ENCODE measurements around the gene AHRR. TPM values are rescaled to one million over a fixed set of nuclear protein-coding genes. Genes with fewer than 3 reads are reported as not detected.
"Not testable (repeated sequence)": the region's sequence is repeated elsewhere in the genome, so short reads cannot be mapped to it uniquely, and the experiment has no call there.

The AHRR gene
- polyA plus RNA-seq, 10 donors = 0.98 to 6.1 (median 2.4) TPM

GRCh38 chr5:395156-395920 is 73.8 kb downstream of the AHRR start:
- peak; percentile 32 to 78 (median 40) for DNase-seq

- DNase-seq = no peak
Measured at GRCh38 chr5:395921-396530, 74.5 kb downstream of the AHRR start.

DNA sequence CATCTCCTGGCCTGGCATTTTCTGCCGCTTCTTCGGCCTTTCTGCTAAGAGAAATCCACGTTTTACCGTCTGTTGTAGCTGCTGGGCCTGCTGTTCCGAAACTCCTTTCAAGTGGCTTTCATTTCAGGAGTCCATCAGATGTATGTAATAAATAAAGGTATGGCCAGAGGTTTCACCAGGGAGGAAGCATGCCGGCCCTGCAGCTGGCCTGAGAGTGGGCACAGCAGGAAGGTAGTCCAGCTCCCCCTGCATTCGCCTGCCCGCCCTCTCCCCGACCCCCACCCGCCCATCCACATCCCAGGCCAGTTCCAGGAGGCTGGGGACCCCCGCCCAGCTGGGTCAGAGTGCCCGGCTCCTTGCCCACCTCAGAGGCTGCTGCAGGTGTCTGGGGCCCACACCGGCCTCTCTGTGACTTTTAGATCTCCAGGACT is 75.0 kb downstream of the AHRR start:
- DNase-seq = no peak

DNA sequence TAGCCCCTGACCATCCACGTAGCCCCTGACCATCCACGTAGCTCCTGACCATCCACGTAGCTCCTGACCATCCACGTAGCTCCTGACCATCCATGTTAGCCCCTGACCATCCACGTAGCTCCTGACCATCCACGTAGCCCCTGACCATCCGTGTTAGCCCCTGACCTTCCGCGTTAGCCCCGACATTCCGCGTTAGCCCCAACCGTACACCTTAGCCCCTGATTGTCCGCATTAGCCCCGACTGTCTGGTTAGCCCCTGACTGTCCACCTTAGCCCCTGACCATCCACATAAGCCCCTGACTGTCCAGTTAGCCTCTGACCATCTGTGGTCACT is 76.6 kb downstream of the AHRR start:
- DNase-seq = not testable (repeated sequence)

DNA sequence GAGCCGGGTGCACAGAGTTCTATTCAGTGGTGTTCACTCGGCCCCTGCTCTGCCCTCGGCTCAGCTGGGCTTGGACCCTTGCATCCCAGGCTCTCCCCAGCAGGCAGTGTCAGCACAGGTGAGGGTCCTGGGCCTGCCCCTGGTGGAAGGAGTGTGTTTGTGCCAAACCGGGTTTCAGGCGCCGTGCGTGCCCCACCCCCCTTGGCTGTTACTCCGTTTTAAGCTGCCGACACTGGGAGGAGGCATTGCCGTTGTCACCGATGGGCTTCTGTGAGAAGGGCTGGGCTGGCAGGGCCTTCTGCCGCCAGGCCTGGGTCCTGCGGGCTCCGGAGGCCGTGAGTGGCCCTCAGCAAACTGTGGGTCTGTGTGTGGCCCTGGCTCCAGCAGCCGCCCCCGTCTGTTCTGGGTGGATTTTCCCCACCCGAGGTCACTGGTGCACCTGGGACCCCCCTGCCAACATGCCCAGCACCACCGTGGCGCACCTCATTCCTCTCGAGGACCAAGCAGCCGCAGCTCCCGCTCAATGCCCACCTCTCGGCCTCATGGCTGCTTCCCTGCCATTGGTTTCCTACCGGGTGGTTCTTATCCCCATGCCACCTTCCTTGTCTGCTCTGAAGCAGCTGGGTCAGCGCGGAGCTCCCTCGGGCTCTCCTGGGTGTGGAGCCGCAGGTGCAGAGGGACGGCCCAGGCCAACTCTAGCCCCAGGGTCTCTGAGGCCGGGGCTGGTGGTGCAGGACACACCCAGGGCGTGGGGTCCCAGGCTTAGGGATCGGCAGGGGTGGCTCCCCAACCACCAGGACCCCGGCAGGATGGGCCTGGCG is 77.2 kb downstream of the AHRR start:
- no peak for DNase-seq

DNA sequence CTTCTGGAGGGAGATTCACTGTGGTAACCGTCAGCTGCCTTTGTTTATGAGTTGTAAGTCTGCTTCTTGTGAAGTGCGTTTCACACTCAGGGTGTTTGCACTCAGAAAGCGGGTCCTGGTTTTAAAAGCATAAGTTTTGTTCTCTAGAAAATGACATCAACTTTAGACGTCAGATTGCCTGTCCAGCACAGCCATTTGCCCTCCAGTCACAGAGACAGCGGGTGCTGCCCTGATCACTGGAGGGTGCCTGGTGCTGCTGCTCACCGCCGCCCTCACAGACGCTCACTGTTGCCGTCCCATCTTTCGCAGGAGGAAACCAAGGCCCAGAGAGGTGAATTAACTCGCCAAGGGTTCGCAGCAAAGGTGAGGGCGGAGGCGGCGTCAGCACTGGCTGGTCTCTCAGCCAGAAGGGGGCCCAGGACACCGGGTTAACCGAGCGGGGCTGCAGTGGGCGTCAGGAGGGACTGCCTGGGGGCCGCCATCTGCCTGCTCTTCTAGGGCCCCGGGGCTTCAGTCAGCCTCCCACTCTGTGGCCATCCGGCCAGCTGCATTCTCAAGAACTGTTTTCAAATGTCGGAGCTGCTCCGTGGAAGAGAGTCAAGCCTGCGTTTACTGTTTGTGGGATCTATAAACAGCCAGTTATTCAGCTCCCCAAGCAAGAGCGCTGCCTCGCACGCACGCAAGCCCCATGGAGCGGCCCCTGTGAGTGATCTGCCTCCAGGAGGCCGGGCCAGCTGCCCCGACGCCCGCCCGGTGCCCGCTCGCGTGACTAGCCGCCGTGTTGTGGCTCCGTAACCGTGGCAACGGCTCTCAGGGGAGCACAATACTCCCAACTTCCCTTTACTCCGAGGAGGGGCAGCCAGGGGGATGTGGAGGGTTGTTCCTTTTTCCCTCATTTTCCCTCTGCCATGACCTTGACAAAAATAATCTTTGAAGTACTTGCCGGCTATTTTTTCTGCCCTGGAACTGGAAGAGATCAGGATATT is 78.1 kb downstream of the AHRR start:
- peak; percentile 89 to 95 (median 95) for DNase-seq

DNA sequence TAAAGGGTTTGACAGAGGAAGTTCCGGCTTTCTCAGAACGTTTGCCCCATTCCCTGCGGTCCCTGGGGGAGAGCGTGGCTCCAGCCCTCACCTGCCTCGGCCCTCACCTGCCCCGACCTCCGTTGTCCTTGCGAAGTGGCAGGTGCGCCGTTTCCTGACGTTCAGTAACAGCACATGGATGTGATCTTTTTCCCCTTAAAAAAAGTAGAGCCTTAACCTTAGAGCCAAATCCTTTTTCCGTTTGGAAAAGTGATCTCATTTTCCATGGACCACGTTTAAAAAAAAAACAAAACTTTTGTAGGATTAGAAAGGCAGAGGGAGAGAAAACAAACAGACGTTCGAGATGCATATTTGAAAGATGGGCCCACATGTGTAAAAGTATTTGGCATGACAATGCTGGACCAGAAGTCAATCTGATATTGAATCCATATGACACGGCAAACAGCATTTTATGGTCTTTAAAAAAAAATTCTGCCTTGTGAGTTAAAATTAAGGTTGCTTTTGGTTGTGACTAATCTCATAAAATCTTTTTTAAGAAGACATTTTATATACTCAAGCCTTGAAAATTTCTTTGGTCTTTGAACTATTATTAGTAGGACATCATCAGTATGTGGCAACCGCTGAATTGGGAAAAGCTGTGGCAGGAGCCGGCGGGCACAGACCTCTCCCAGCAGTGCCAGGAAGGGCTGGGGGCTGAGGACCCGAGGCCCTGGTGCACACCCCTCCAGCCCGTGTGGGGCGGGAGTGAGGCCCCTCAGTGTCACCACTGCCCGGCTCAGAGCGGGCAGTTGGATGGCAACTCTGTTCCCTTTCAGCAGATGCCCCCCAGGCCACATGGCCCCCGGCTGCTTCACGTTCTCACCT is 79.0 kb downstream of the AHRR start:
- peak; percentile 76 to 90 (median 88) for DNase-seq

DNA sequence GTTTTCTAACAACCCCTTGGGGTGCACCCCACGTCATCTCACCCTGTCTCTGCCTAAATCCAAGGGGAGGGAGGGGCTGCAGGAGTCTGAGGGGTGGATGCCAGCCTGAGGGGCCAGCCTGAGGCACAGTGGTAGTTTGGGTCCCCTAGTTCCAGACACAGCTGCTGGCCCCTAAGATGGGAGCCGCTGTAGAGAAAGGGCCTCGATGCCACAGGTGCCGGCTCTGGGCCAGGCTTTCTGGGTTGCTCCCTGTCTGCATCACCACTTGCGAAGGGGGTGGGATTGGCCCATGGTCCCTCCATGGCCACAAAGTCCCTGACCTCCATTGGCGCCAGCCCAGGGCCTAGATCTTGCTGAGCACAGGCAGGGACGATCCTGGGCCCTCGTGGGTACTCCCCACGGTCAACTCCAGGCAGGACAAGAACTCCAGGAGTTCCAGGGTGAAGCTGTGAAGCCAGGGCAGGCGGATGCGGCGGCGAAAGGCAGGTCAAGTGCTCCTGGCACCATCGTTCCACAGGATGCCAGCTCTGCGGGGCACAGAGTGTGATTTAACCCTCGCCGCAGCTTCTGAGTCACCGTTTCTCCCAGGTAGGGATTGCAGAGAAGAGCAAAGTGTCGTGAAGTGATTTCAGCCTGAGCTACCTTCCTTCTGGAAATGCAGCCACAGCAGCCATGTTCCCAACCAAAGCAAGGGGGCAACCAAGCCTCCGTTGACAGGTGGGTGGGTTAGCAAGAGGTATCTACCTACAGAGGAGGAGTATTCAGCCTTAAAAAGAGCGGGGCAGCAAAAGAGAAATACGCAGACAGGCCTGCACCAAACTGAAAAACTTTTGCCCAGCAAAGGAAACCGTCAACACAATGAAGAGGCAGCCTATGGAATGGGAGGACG is 79.9 kb downstream of the AHRR start:
- peak in 1 of 3 donors; percentile 22 for DNase-seq

DNA sequence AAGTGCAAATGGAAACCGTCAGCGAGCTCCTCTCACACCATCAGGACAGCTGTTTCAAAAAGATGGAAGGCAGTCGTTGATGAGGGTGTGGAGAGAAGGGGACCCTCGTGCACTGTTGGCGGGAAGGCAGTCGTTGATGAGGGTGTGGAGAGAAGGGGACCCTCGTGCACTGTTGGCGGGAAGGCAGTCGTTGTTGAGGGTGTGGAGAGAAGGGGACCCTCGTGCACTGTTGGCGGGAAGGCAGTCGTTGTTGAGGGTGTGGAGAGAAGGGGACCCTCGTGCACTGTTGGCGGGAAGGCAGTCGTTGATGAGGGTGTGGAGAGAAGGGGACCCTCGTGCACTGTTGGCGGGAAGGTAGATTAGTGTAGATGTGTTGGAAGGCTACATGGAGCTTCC is 80.7 kb downstream of the AHRR start:
- DNase-seq = not testable (repeated sequence)

DNA sequence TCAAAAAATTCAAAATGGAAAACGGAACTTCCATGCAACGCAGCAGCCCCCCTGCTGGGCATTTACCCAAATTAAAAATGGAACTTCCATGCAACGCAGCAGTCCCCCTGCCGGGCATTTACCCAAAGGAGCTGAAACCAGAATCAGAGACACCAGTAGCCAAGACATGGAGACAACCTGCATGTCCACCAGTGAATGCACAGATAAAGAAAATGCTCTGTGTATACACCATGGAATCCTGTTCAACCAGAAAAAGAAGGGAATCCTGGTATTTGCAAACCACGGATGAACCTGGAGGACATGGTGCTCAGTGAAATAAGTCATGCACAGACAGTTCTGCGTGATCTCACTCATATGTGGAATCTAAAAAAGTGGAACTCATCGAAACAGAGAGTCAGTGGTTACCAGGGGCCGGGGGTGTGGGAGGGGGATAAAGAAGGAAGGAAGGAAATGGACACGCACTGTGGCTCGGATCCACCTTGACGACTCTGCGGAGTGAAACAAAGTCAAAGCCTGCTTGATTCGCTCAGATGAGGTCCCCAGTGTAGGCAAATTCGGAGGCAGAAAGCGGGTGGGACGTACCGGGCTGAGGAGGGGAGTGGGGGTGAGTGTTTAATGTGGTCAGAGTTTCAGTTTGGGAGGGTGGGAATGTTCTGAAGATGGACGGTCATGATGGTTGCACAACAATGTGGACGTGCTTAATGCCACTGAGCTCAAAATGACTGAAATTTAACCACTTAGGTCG is 81.3 kb downstream of the AHRR start:
- DNase-seq = no peak

DNA sequence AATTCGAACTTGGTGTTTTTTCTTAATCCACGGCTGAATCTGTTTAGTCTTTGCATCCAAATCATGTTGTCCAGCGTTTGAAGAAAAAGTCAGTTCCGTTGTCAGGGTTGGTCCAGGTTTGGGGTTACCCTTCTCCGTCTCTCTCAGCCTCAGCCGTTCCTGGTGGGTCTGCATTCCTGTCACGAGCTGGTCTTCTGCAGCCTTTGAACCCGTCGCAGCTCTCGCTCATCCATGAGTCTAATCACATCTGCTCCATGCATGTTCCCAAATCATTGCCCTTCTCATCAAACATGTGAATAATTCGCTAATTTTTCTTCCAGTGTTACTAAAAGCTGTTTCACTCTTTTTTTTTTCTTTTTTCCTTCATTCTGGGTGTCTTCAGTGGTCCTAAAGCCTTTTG is 82.5 kb downstream of the AHRR start:
- no peak for DNase-seq

GRCh38 chr5:404666-405241 is 83.2 kb downstream of the AHRR start:
- DNase-seq = no peak

GRCh38 chr5:405421-405820 is 83.9 kb downstream of the AHRR start:
- no peak for DNase-seq

DNA sequence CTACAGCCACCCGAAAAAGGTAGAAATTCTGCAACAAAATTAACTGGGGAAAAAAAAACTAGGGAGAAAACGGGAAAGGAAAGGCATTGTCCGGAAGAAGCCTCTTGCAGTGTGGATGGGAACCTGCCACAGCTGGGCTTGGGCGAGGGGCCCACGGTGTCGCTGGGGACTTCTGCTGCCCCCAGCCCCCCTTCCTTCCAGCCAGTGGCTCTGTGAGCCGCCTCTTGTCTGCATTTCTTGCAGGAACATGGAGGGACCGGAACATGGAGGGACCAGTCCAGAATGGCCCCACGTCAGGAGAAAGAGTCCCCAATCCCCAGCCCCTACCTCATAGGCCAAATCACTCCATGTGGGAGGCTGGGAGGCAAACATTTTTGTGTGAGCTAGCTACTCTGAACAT is 84.5 kb downstream of the AHRR start:
- DNase-seq = no peak

- no peak for DNase-seq
Measured at GRCh38 chr5:407051-407450, 85.5 kb downstream of the AHRR start.

DNA sequence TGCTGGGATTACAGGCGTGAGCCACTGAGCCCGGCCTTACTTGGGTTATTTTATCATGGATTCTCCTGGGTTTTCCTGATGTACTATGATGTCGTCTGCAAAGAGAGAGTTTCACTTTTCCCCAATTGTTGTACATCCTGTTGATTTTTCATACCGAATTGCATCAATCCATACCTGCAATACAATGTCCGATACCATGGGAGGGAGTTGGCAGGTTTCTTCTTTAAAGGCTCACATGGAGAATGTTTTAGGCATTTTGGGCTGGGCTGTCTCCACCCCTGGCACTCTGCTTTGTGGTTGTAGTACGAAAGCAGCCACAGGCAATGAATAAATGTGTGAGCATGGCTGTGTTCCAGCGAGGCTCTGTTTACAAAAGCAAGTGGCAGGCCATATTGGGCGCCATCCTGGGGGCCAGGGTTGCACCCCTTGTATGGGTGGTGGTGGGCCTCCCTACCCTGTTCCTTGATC is 86.3 kb downstream of the AHRR start:
- no peak for DNase-seq

DNA sequence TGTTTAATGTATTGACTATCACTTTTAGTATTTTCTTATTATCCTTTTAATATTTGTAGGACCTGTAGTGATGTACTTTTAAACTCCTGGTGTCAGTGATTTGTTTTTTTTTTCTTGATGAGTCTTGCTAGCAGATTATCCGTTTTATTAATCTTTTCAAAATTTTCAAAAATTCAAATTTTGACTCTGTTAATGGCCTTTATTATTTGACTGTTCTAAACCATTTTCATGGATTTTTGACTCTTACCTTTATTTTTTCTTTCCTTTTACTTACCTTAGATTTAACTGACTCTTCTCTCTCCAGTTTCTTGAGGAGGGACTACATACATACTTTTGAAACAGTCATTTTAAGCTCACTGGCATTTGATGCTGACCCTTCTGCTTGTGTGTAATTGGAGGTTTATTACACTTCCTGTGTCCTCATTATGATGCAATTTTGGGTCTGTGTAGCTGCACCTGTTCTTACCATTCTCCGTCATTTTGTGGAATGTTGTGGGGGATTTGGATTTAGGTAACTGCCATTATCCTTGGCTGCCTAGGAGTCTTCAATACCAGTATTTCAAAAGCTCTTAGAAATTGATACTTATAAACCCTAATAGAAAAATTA is 89.5 kb downstream of the AHRR start:
- no peak for DNase-seq

DNA sequence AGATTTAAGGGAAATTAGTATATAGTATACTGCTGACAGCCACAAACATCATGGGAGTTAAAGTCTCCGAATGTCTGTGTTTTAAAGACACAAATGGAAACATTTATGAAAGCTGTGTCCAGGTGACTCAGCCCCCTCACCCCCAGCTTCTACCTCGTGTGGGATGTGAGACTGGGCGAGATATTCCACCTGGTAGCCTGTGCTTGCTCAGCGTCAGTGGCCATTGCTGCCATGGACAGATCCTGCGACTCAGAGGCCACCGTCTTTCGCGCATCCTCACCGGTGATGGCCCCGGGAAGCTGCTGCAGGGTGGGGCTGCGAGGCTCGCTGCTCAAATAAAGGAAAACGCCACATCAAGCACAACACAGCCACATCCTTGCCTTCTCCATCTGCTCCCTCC is 90.2 kb downstream of the AHRR start:
- DNase-seq = no peak

Measured in muscle of back (tissue), 11 donors.